MM.1S (cell line): Measurements from ENCODE around the gene CREB3L4.

Source experiments
- DNase-seq: peaks from one replicate; pipeline ENCODE4 v3.0.0-alpha.2; 2015
- H2AFZ ChIP-seq: fragments of 300-600 bp; sonication (generic); 2 replicates; pipeline ENCODE4 v1.6.0; 2016; ENCODE audit warnings: antibody characterized with exemption, low read length
- H3F3A ChIP-seq: fragments of 300-600 bp; sonication (generic); 2 replicates; pipeline ENCODE4 v1.6.1; 2016; ENCODE audit warnings: mild to moderate bottlenecking, antibody characterized with exemption, low read length, moderate library complexity, mixed read lengths; ENCODE audit not compliant: insufficient read depth
- H3K27ac ChIP-seq: fragments of 300-600 bp; sonication (generic); 2 replicates; pipeline ENCODE4 v1.5.1; 2016; ENCODE audit warnings: mild to moderate bottlenecking, low read length
- H3K27me3 ChIP-seq: fragments of 300-600 bp; sonication (generic); replicated peaks from 2 replicates; pipeline ENCODE4 v1.6.0; 2016; ENCODE audit warnings: low read length; ENCODE audit not compliant: insufficient read depth
- H3K36me3 ChIP-seq: fragments of 300-600 bp; sonication (generic); replicated peaks from 2 replicates; pipeline ENCODE4 v1.6.1; 2016; ENCODE audit warnings: mild to moderate bottlenecking, low read length, mixed read lengths; ENCODE audit not compliant: insufficient read depth
- H3K4me1 ChIP-seq: fragments of 300-600 bp; sonication (generic); 2 replicates; pipeline ENCODE4 v1.6.1; 2016; ENCODE audit warnings: low read length, mixed read lengths
- H3K4me2 ChIP-seq: fragments of 300-600 bp; sonication (generic); 2 replicates; pipeline ENCODE4 v1.6.0; 2016; ENCODE audit warnings: low read depth, low read length
- H3K4me3 ChIP-seq: fragments of 300-600 bp; sonication (generic); 2 replicates; pipeline ENCODE4 v1.5.1; 2016; ENCODE audit warnings: low read length, mixed read lengths
- H3K79me2 ChIP-seq: fragments of 300-600 bp; sonication (generic); 2 replicates; pipeline ENCODE4 v1.6.1; 2016; ENCODE audit warnings: mixed run types, low read length, mixed read lengths
- H3K9ac ChIP-seq: fragments of 300-600 bp; sonication (generic); 2 replicates; pipeline ENCODE4 v1.6.1; 2016; ENCODE audit warnings: low read length, mixed read lengths
- H3K9me2 ChIP-seq: fragments of 300-600 bp; sonication (generic); replicated peaks from 2 replicates; pipeline ENCODE4 v1.6.1; 2016; ENCODE audit warnings: mild to moderate bottlenecking, low read length, mixed read lengths; ENCODE audit not compliant: insufficient read depth
- H3K9me3 ChIP-seq: fragments of 300-600 bp; sonication (generic); replicated peaks from 2 replicates; pipeline ENCODE4 v1.6.1; 2016; ENCODE audit warnings: mild to moderate bottlenecking, low read length, mixed read lengths; ENCODE audit not compliant: insufficient read depth
- H4K20me1 ChIP-seq: fragments of 300-600 bp; sonication (generic); 2 replicates; pipeline ENCODE4 v1.6.1; 2016; ENCODE audit warnings: mild to moderate bottlenecking, low read length, moderate library complexity, mixed read lengths; ENCODE audit not compliant: insufficient read depth
- CTCF ChIP-seq: fragments of 300-600 bp; sonication (generic); IDR thresholded peaks from 2 replicates; pipeline ENCODE4 v1.5.1; 2016; ENCODE audit warnings: antibody characterized with exemption, low read length, mixed read lengths
- EZH2 ChIP-seq: fragments of 300-600 bp; sonication (generic); optimal IDR thresholded peaks from 2 replicates; pipeline ENCODE3; 2017; ENCODE audit warnings: low read depth, mild to moderate bottlenecking, antibody characterized with exemption, low read length, mixed read lengths
- EZH2phosphoT487 ChIP-seq: fragments of 300-600 bp; sonication (generic); IDR thresholded peaks from 2 replicates; pipeline ENCODE4 v1.6.1; 2018; ENCODE audit warnings: antibody characterized with exemption, low read length

Gene CREB3L4

GRCh38 chr1:153933430-153933829 lies 34.3 kb upstream of the CREB3L4 start:
- Histone ChIP-seq H3K4me3 (no peak overlapping the region), H3K27ac (no peak overlapping the region), H3K4me2 (no peak overlapping the region), H3K36me3 (no peaks in the 10 kb centered on the region; the same call in none of the 2 replicates), H2AFZ (no peak overlapping the region), H3K27me3 (no peaks in the 10 kb centered on the region), H4K20me1 (no peaks in the 10 kb centered on the region), H3F3A (peaks cover 1% of the 10 kb centered on the region; the same call in 1 of the 2 replicates), H3K4me1 (no peaks in the 10 kb centered on the region), H3K9me3 (no peaks in the 10 kb centered on the region), H3K9me2 (no peaks in the 10 kb centered on the region), H3K9ac (no peak overlapping the region), H3K79me2 (no peaks in the 10 kb centered on the region)
- no peak for DNase-seq
- no peak for TF ChIP-seq CTCF
- TF ChIP-seq EZH2 = no peak
- TF ChIP-seq EZH2phosphoT487 = no peak

GRCh38 chr1:153933955-153934354 lies 33.7 kb upstream of the CREB3L4 start:
- H3K79me2 ChIP-seq = no peaks in the 10 kb centered on the region
- no peak for DNase-seq
- H3K9me2 ChIP-seq = no peaks in the 10 kb centered on the region
- H3K4me3 ChIP-seq = no peak overlapping the region
- H3K9me3 ChIP-seq = no peaks in the 10 kb centered on the region
- no peaks in the 10 kb centered on the region for H3K27me3 ChIP-seq
- no peaks in the 10 kb centered on the region; the same call in none of the 2 replicates for H3K36me3 ChIP-seq
- no peaks in the 10 kb centered on the region for H3F3A ChIP-seq
- no peak overlapping the region for H3K27ac ChIP-seq
- H3K4me1 ChIP-seq = no peaks in the 10 kb centered on the region
- no peak overlapping the region for H3K4me2 ChIP-seq
- H3K9ac ChIP-seq = no peak overlapping the region
- no peak overlapping the region for H2AFZ ChIP-seq
- H4K20me1 ChIP-seq = no peaks in the 10 kb centered on the region
- TF ChIP-seq CTCF (no peak), EZH2 (no peak), EZH2phosphoT487 (no peak)

- no peaks in the 10 kb centered on the region for H3K4me1 ChIP-seq
- H3K9ac ChIP-seq = no peak overlapping the region
- H3K79me2 ChIP-seq = no peaks in the 10 kb centered on the region
- H3K27me3 ChIP-seq = no peaks in the 10 kb centered on the region
- no peak for DNase-seq
- no peaks in the 10 kb centered on the region; the same call in none of the 2 replicates for H3K36me3 ChIP-seq
- TF ChIP-seq CTCF (no peak), EZH2 (no peak), EZH2phosphoT487 (no peak)
- no peak overlapping the region for H2AFZ ChIP-seq
- no peak overlapping the region for H3K4me3 ChIP-seq
- no peaks in the 10 kb centered on the region for H3F3A ChIP-seq
- H3K27ac ChIP-seq = no peak overlapping the region
- H3K9me3 ChIP-seq = no peaks in the 10 kb centered on the region
- no peaks in the 10 kb centered on the region for H3K9me2 ChIP-seq
- no peaks in the 10 kb centered on the region for H4K20me1 ChIP-seq
- H3K4me2 ChIP-seq = no peak overlapping the region
Observed at GRCh38 chr1:153934746-153935145, 33.0 kb upstream of the CREB3L4 start.
